ENCODE data around the gene CAPG. TPM values are rescaled to one million over a fixed set of nuclear protein-coding genes. Genes with fewer than 3 reads are reported as not detected.

CAPG gene
- total and polyA plus RNA-seq, 2 of the 4 experiments (the other 2 are of a cell fraction) = 79.9 to 98.3 TPM

DNA sequence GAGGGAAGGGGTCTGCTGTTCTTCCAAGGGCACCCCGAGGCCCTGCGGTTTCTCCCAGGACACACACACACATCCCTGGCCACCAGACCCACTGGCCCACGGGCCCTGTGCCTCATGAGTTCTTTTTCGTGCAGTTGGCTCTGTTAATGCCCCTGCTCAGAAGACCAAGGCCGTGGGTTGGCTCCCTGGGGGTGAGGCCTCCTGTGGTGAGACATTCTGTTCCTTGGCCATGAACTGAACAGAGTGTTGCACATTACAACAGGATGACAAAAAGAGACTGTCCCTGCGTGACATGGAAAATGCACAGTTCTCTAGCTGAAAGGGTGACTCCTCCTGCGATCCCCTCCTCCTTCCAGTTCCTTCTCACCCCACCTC lies 39.0 kb upstream of the CAPG start:
- Histone ChIP-seq H3K4ac (ENCODE audit: low read depth, low read length) (no peak overlapping the region; the same call in 1 of the 2 replicates), H4K5ac (ENCODE audit: low read depth, low read length) (no peak overlapping the region), H2AFZ (replicated peaks; ENCODE audit: low read length, poor library complexity) (no peak overlapping the region), H3K79me1 (ENCODE audit: low read depth in 1 of 2, low read length in 2 of 2) (0 out of 4 replicates have a peak, but pooled peaks cover 0 to 8% of the 10 kb centered on the region in 2 experiments), H3K4me2 (ENCODE audit: low read depth, low read length) (no peak overlapping the region), H4K91ac (ENCODE audit: insufficient read depth, low read depth, low read length) (no peak overlapping the region), H3K23ac (ENCODE audit: low read depth, low read length) (no peak overlapping the region), H2BK15ac (ENCODE audit: low read depth, low read length) (no peak overlapping the region), H3K9me3 (ENCODE audit: control insufficient read depth, insufficient read depth, low read length) (no peaks in the 10 kb centered on the region), H3K27me3 (ENCODE audit: control insufficient read depth, insufficient read depth, low read length) (no peaks in the 10 kb centered on the region), H3K4me3 (ENCODE audit: insufficient read depth, low read depth, low read length) (no peak overlapping the region), H3K9ac (ENCODE audit: low read depth, low read length) (no peak overlapping the region), H2BK120ac (ENCODE audit: low read depth, low read length) (peak overlapping the region; percentile 2; the same call in 1 of the 2 replicates), H4K20me1 (ENCODE audit: insufficient read depth, low read length) (no peaks in the 10 kb centered on the region), H2BK5ac (ENCODE audit: low read depth, low read length, poor library complexity, severe bottlenecking) (no peak overlapping the region), H3K9me1 (ENCODE audit: insufficient read depth, low read length) (peaks cover 26% of the 10 kb centered on the region), H3K27ac (ENCODE audit: insufficient read depth, low read length) (no peak overlapping the region), H3K18ac (ENCODE audit: low read depth, low read length) (no peak overlapping the region), H4K8ac (ENCODE audit: low read depth in 2 of 2, low read length in 2 of 2) (no peak overlapping the region), H2AK5ac (ENCODE audit: low read depth, low read length) (no peak overlapping the region), H3K36me3 (ENCODE audit: control insufficient read depth, insufficient read depth, low read length) (no peaks in the 10 kb centered on the region), H3K14ac (replicated peaks; ENCODE audit: low read depth, low read length) (no peak overlapping the region), H3K56ac (ENCODE audit: extremely low read depth, insufficient read depth, low read length) (no peak overlapping the region), H3K4me1 (ENCODE audit: control insufficient read depth, insufficient read depth, low read length) (peaks cover 24% of the 10 kb centered on the region), H2AK9ac (replicated peaks; ENCODE audit: low read depth, low read length, poor library complexity) (no peak overlapping the region), H2BK20ac (ENCODE audit: low read depth, low read length) (no peak overlapping the region)
- in situ Hi-C loops (cut with MboI; ENCODE audit: low sequenced_read_pairs) (no loop called here), intact Hi-C loops (cut with micrococcal nuclease) (no loop called here), dilution Hi-C loops (cut with HindIII; ENCODE audit: low sequenced_read_pairs, unreplicated experiment) (no loop called here)
- TF ChIP-seq NFE2L2 (IDR thresholded peaks at IDR 0.05; ENCODE audit: low read depth, low read length) = no peak
- WGBS, 2 experiments (ENCODE audit: extremely low coverage in 2 of 2, insufficient read length in 1 of 2) = 77% methylated on average over 4 of the region's 7 CpGs; no CpG with 5 or more reads in 1 of the 2 experiments
- ChIA-PET POLR2A (ENCODE audit: unreplicated experiment) (no interaction called here), CTCF (no interaction called here)
- no peak for DNase-seq
- no peak for ATAC-seq (ENCODE audit: low read depth)
- BruUV-seq (replicated peaks) = no TSS peak

Measured in IMR-90 (cell line).